Peyer's patch (tissue), 4 donors: Measurements from ENCODE around the gene TRAPPC10. TPM values are rescaled to one million over a fixed set of nuclear protein-coding genes. Genes with fewer than 3 reads are reported as not detected.

ENCODE experiments used
- DNase-seq, 3 donors: peaks; one replicate each; pipeline ENCODE4 v3.0.0-alpha.2; 2017 to 2019
- H3K27ac ChIP-seq, 4 donors: fragments of 200-600 bp; sonication (generic); one replicate each; pipeline ENCODE4 v1.5.1; 2016 to 2019
- H3K27me3 ChIP-seq, 2 donors: fragments of 200-600 bp; sonication (generic); one replicate each; pipeline ENCODE4 v1.5.1; 2019
- H3K36me3 ChIP-seq, 3 donors: fragments of 200-600 bp; sonication (generic); one replicate each; pipeline ENCODE4 v1.5.1; 2016 to 2019
- H3K4me1 ChIP-seq, 4 donors: fragments of 200-600 bp; sonication (generic); one replicate each; pipeline ENCODE4 v1.5.1; 2016 to 2019
- H3K4me3 ChIP-seq, 4 donors: fragments of 200-600 bp; sonication (generic); 1 replicate in 3 of 4; 2 replicates in 1 of 4; pipeline ENCODE4 v1.5.1; 2016 to 2019; ENCODE audit warnings: mild to moderate bottlenecking in 1 of 4
- H3K9me3 ChIP-seq, 4 donors: fragments of 200-600 bp; sonication (generic); one replicate each; pipeline ENCODE4 v1.5.1; 2016 to 2019; ENCODE audit warnings: mild to moderate bottlenecking in 1 of 4
- POLR2A ChIP-seq, 2 donors: fragments of 450-650 bp; IDR thresholded peaks; one replicate each; pipeline ENCODE4 v1.5.1; 2017; ENCODE audit warnings: antibody characterized with exemption in 2 of 2, mild to moderate bottlenecking in 2 of 2, moderate library complexity in 2 of 2
- total RNA-seq, 4 donors: library from RNA; depleted of rRNA; stranded (reverse); fragments of >200 nt; gene quantifications; one replicate each; pipeline ENCODE4 v1.1.0, GENCODE V29; 2016
- TF ChIP-seq, protein P1 (sequence below), 6 experiments: fragments of 450-650 bp in 4 of 6; fragments of 200-600 bp in 2 of 6; sonication (generic) in 1 of 6; IDR thresholded peaks; one replicate each; pipeline ENCODE4 v1.5.1; 2017 to 2019; ENCODE audit warnings: antibody characterized with exemption in 6 of 6, mild to moderate bottlenecking in 3 of 6, moderate library complexity in 1 of 6

Gene TRAPPC10
- total RNA-seq, 4 donors from 2014 or later = 62.2 to 153 (median 93.0) TPM

DNA sequence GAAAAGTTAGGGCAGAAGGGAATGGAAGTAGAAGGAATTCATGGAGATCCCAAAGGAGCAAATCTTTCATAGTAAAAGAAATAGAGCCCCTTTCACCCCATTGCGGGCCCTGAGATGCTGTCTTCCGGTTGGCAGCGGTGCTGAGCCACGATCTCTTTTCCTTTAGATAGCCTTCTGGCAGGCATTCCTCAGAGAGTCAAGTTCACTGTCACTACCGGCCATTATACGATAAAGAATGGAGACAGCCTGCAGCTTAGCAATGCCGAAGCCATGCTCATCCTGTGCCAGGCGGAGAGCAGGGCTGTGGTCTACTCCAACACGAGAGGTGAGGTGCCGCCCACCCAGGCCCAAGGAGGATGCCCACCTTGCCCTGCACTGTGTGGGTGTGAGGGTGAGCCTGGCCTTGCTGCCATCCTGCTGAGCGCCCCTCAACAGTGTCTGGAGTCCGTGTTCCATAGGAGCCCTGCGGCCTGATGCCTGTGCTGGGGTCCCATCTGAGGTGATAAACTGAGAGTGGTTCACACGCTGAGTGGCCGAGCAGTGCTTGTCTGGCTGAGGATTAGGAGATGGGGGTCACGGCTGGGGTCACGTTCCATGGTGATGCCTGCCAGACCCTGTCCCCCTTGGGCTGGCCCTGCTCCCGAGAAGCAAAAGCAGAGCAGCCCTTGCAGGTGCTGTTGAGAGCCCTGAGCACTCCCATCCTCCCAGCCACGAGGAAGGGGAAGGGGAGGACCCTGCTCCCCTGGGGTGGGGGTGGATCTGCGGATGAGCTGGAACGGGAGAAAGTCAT, 74.7 kb downstream of the TRAPPC10 start:
- TF ChIP-seq POLR2A (IDR thresholded peaks at IDR 0.05) = no peak
- TF ChIP-seq, protein P1, sequence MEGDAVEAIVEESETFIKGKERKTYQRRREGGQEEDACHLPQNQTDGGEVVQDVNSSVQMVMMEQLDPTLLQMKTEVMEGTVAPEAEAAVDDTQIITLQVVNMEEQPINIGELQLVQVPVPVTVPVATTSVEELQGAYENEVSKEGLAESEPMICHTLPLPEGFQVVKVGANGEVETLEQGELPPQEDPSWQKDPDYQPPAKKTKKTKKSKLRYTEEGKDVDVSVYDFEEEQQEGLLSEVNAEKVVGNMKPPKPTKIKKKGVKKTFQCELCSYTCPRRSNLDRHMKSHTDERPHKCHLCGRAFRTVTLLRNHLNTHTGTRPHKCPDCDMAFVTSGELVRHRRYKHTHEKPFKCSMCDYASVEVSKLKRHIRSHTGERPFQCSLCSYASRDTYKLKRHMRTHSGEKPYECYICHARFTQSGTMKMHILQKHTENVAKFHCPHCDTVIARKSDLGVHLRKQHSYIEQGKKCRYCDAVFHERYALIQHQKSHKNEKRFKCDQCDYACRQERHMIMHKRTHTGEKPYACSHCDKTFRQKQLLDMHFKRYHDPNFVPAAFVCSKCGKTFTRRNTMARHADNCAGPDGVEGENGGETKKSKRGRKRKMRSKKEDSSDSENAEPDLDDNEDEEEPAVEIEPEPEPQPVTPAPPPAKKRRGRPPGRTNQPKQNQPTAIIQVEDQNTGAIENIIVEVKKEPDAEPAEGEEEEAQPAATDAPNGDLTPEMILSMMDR (IDR thresholded peaks at IDR 0.05) = no peak
- Histone ChIP-seq H3K36me3 (peaks cover 0 to 63% (median 0%) of the 10 kb centered on the region in 3 donors), H3K27me3 (no peaks in the 10 kb centered on the region), H3K4me1 (peaks cover 4 to 47% (median 20%) of the 10 kb centered on the region in 4 donors), H3K9me3 (no peaks in the 10 kb centered on the region), H3K4me3 (no peak overlapping the region), H3K27ac (peak overlapping the region; percentile 68 to 94 (median 84))
- DNase-seq = peak in 2 of 3 donors; percentile 14 to 44

DNA sequence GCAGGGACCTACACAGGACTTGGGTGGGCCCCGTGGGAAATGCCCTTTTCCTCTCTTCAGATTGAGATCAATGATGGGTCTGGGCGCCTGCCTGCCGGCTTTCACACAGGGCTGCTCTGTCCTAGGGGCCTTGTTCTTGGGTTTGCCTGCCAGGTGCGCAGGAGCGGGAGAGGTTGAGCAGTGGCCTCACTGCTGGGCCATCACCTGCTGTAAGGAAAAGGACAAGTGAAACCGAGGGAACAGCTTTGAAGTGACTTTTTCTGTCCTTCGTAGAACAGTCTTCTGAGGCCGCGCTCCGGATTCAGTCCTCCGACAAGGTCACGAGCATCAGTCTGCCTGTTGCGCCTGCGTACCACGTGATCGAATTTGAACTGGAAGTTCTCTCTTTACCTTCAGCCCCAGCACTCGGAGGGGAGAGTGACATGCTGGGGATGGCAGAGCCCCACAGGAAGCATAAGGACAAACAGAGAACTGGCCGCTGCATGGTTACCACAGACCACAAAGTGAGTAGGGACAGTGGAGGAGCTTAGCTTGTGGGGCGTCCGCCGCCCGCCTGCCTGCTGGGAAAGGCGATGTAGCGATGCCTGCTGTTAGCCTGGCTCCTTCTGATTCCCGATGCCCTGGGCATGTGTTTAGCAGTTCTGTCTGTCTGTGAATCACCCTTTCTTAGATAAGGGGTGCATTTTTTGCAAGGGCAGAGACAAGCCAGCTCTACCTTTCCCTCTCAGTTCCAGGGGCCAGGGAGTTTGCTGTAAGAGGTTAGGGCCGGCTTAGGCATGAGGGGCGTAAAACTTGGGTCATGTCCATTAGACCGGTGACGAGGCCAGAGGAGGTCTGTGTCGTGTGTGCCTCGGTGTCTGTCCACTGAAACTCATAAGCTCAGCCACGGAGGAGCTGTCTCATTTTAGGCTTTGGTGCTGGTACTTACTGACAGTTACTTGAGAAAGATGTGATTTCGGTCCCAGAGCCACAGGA, 75.6 kb downstream of the TRAPPC10 start:
- no peak overlapping the region for H3K4me3 ChIP-seq
- peaks cover 0 to 60% (median 0%) of the 10 kb centered on the region in 3 donors for H3K36me3 ChIP-seq
- peaks cover 5 to 53% (median 19%) of the 10 kb centered on the region in 4 donors for H3K4me1 ChIP-seq
- no peaks in the 10 kb centered on the region for H3K9me3 ChIP-seq
- no peaks in the 10 kb centered on the region for H3K27me3 ChIP-seq
- peak; percentile 35 to 58 (median 51) for DNase-seq
- TF ChIP-seq, protein P1 (IDR thresholded peaks at IDR 0.05) = no peak
- no peak for TF ChIP-seq POLR2A (IDR thresholded peaks at IDR 0.05)
- H3K27ac ChIP-seq = peak overlapping the region; percentile 78 to 94 (median 84)

DNA sequence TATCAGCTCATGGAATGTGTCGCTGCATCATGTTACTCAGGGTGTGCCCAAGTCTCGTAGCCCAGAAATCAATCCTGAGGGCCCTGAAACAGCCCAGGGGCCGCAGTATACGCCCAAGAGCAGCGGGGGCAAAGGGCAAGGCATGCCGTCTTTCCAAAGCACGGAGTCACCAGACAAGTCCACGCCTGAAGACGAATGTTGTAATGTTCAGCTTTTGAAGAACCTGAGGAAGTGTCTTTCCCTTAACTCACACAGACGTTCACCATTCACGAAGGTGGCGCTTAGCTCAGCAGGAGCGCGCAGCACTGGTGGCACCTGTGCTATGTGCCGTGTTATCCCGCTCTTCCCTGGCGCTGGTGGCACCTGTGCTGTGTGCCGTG, 76.3 kb downstream of the TRAPPC10 start:
- peak in 2 of 3 donors; percentile 87 to 88 for DNase-seq
- peak overlapping the region in 2 of 4 donors; percentile 37 to 40 for H3K4me3 ChIP-seq
- peak overlapping the region; percentile 78 to 94 (median 84) for H3K27ac ChIP-seq
- peak; percentile 9 to 52 for TF ChIP-seq POLR2A (IDR thresholded peaks at IDR 0.05)
- TF ChIP-seq, protein P1 (IDR thresholded peaks at IDR 0.05) = no peak
- peaks cover 0 to 59% (median 0%) of the 10 kb centered on the region in 3 donors for H3K36me3 ChIP-seq
- no peaks in the 10 kb centered on the region for H3K27me3 ChIP-seq
- peaks cover 8 to 60% (median 18%) of the 10 kb centered on the region in 4 donors for H3K4me1 ChIP-seq
- no peaks in the 10 kb centered on the region for H3K9me3 ChIP-seq

DNA sequence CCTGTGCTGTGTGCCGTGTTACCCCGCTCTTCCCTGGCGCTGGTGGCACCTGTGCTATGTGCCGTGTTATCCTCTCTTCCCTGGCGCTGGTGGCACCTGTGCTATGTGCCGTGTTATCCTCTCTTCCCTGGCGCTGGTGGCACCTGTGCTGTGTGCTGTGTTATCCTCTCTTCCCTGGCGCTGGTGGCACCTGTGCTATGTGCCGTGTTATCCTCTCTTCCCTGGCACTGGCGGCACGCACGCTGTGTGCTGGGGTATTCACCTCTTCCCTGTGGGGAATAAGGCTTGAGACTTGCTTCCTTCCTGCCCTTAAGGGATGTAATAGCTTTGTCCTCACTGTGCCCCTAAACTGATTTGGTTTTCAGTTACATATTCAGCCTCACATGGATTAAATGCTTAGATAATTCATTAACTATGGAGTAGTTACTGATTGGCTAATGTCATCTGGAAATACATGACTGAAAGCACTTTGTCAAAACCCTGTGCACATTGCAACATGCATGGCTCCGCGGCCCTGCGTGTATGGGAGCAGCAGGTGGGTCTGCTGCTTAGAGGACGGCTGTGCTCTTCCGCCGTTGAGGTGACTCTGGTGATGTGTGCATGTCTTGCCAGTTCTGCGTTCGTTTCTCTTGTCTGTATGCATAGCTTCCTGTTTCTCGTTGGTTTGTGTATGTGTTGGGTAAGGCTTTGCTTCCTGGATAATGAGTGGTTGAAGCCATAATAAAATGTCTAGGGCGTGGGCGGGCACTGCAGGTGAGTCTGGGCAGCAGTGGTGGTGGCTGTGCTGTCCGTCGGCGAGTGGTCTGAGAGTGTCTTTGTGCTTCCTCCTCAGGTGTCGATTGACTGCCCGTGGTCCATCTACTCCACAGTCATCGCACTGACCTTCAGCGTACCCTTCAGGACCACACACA, 77.1 kb downstream of the TRAPPC10 start:
- peak overlapping the region in 2 of 4 donors; percentile 37 to 40 for H3K4me3 ChIP-seq

More for the DNA sequence above, 77.1 kb downstream of the TRAPPC10 start:
- peak; percentile 72 to 84 (median 78) for DNase-seq
- H3K4me1 ChIP-seq = peaks cover 8 to 62% (median 18%) of the 10 kb centered on the region in 4 donors
- TF ChIP-seq POLR2A (IDR thresholded peaks at IDR 0.05) = peak; percentile 60 to 72
- TF ChIP-seq, protein P1 (IDR thresholded peaks at IDR 0.05) = no peak
- no peaks in the 10 kb centered on the region for H3K9me3 ChIP-seq
- H3K27ac ChIP-seq = peak overlapping the region; percentile 78 to 94 (median 84)
- H3K27me3 ChIP-seq = no peaks in the 10 kb centered on the region
- H3K36me3 ChIP-seq = peaks cover 0 to 61% (median 0%) of the 10 kb centered on the region in 3 donors
